ENCODE results near the gene ASAP2.
A peak's percentile ranks its signal among the peaks of the same experiment; 100 is the strongest.

The ASAP2 gene

DNA sequence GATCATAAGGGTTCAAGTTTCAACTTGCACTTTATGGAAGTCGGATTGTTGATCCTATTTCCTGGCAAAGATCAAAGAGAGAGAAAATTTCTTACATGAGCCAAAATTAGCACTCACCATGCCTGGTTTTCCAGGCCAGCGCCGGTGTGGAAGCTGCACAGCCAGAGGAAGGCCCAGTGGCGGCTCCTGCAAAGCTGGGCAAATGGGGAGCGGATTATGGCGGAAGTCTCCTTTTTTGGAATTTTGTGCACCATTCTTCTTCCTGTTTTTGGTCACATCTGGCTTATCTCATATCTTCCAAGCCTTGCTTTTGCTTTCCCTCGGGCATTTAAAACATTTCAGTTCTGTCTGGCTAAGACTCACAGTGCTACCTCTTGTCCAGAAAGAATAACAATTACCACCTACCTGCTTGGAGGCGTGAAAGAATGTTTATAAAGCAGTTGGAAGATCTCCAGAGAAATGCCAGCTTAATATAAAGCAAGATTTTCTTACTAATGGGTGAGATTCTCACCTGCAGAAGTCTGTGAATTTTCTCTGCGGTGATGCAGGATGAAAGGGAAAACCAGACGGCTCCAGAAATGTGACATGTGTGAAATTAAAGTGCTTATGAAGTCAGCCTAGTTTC, 94.3 kb downstream of the ASAP2 start:
- no peak for DNase-seq

DNA sequence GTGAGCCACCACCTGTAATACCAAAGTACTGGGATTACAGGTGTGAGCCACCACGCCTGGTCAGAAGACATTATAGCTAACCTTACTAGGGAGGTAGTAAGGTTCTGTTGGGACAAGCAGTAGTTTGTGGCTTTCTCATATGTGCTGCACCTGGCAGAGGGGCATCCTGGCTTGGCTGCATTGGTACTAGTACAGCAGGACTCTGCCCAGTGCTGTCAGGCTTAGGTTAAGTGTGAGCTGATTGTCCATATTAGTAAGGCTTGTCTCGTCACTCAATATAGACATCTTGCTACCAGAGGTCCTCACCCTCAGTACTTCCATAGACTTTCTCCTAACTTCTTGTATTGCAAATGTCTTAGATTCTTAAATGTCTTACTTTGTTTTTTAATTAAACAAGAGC, 96.1 kb downstream of the ASAP2 start:
- DNase-seq = no peak

DNA sequence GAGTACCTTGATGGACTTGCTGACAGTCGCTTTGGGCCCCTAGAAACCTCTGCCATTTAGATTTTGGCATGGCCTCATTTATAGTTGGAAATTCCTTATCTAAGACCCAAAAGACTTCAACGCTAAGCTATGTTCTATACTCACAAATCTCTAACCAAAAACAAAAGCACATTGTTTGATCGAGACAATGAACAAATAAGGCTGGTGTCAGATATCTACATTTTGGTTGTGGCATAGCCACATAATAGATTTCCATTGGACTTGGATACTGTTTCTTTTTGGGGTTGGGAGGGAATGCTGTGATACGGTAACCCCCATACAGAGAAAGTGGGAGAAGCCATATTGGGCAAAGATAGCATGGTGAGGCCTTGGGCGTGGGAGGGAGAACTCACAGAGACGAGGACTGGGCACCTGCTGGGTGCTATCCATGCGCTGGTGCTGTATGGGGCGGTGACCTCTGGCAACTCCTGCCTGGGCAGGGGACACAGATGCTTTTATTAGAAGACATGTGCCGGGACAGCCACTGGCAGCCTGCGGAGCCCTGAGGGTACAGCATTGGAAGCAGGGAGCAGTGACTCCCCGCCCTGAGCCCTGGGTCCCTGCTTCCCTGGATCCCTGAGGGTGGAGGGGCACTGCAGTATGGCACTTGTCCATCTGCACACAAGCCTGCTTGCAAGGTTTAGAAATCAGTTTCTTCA, 97.1 kb downstream of the ASAP2 start:
- DNase-seq = no peak

DNA sequence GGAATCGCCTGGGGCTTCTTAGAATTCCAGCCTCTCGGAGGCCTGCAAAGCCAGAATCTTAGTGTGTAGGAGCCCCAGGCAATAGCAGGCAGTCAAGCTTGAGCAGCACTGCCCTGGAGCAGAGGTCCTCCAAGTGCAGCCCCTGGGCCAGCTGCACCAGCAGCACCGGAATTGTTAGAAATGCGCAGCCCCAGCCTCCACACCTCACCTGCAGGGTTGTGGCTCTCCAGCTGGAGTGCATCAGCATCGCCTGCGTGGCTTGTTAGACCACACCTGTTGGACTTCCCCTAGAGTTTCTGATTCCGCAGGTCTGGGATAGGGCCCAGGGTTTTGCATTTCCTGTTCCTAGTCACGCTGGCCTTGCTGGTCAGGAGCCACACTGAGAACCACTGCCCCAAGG, 100.3 kb downstream of the ASAP2 start:
- DNase-seq = peak; percentile 41

DNA sequence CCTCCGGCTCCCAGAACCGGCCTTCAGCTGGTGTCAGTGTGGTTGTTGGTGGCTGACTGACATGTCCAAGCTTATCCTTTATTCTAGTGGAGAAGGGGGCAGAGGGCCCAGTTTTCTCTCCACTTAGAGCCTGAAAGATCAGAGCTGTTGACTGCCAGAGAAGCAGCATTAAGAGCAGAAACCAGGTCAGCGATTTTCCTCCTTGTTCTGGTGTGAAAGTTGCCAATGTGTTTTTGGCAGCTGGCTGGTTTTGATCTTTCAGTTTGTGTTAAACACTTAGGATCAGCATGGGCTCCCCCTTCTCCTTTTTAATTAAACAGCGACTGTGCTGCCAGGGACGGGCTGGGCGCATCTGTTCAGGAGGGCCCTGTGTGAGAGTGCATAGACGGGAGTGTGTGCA, 100.9 kb downstream of the ASAP2 start:
- DNase-seq = peak; percentile 45

DNA sequence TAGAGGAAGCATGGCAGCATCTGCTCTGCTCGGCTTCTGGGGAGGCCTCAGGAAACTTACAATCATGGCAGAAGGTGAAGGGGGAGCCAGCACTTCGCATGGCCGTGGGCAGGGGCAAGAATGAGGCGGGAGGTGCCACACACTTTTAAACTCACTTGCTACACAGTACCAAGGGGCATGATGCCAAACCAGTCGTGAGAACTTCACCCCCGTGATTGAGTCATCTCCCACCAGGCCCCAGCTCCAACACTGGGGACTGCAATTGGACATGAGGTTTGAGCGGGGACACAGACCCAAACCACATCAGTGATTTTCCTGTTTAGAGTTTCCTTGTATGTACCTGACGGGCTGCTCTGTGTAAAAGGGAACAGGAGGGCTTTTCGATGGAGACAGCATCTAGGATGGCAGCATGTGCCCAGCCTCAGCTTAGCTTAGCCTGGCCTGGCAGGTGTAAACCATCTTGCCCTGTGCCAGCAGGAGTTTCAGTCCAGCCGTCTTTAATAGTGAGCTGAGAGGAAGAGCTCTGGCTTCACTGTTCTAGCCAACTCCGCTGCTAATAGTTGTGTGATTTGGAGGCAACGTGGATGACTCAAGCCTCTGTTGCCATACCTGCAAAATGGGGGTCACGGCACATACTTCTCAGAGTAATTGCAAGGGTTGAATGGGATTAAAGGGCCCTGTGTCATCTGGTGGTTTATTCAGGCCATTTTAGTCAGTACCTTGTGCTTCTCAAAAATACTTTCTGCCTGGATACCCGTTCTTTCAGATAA, 101.8 kb downstream of the ASAP2 start:
- DNase-seq = no peak

DNA sequence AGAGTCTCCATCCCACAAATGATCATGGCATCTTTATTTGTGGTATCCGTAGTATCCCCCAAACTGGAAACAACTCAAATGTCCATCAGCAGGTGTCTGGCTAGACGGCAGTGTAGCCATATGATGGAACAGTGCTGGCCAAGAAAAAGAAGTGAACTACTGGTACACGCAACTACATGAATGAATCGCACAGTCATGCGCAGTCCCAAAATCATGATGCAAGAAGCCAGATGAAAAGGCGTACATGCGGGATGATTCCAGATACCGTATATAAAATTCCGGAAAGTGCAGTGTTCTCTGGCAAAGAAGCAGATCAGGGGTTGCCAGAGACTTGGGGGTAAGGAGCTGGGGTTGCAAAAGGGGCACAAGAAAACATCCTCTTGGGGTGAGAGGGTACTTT, 102.5 kb downstream of the ASAP2 start:
- DNase-seq = no peak

DNA sequence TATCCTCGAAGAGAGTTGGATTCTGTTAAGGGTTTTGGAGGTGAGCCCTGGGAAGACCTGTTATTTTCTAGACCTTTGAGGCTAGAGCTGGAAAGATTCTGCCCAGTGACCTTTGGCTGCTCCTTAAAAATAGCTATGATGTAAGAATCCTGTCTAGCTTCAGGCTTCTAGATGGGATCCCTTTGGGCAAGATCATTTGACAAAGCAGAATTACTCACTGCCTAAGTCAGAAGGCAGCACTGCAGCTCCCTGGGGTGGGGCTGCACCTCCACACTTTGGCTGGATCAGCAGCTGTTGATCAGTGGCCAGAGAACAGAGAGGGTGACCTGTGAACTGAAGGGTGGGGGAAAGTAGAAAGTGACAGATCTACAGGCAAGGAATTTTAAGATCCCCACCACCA, 103.8 kb downstream of the ASAP2 start:
- DNase-seq = no peak

DNA sequence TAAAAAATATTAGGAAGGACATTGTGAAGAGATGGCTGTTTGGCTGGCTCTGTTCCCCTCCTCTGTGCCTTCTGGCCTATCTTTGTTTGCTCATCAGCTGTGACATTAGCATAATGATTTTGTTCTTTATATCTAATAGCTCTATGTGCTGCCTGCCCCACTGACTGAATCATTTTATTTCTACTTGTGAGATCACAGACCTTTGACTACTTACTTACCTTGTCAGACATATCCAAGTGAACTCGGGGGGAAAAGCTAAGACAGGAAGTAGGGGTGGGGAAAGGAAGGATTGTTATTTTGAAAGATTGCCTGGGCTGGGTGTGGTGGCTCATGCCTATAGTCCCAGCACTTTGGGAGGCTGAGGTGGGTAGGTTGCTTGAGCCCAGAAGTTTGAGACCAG, 104.2 kb downstream of the ASAP2 start:
- DNase-seq = no peak

DNA sequence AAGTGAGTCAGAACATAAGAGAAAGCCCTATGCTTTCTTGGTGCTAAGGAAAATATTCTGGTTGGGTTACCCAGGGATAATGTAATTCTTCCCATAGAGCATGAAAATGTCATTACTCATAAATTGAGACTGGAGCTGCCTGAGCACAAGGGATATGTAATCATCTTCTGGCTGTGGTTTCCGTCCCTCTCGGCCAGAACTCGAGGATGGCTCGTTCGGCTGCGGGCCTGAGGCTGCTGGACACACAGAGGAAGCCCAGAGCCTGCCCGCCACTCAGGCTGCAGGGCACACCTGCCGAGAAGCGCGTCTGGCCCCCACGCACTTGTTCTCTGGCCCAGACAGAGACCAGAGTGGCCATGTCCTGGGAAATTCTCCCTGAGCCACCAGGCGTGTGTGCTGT, 104.9 kb downstream of the ASAP2 start:
- peak; percentile 32 for DNase-seq

DNA sequence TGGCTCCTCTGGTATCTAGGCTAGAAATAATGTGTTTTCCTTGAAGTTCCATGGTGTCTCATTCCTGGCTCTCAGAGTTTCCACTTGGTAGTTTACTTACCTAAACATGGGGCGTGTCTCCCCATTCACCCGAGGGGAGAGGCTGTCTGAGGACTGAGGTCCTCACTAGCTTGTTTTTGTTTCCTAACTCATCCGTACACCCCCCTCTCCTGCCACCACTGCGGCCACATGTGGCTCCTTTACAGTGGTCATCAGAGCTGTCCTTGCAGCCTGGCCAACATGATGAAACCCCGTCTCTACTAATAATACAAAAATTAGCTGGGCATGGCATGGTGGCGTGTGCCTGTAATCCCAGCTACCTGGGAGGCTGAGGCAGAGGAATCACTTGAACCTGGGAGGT, 106.0 kb downstream of the ASAP2 start:
- no peak for DNase-seq

DNA sequence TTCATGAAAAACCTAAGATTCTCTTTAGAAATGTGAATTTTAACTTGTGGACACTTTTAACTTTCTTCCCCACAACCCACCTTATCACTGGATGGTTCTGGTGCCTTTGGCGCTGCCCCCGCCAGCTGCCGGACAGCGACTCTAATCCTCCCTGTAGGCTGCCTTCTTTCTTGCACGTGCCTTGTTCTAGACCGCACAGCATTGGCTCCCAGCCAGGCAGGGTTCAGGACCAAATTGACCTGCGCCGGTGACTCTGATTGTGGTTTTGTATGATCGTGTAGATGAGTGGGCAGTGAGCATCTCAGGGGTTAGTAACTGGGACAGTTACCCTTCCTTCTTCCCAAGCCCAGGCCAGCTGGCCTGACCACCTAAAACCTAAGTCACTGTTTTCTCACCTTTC, 106.8 kb downstream of the ASAP2 start:
- no peak for DNase-seq

DNA sequence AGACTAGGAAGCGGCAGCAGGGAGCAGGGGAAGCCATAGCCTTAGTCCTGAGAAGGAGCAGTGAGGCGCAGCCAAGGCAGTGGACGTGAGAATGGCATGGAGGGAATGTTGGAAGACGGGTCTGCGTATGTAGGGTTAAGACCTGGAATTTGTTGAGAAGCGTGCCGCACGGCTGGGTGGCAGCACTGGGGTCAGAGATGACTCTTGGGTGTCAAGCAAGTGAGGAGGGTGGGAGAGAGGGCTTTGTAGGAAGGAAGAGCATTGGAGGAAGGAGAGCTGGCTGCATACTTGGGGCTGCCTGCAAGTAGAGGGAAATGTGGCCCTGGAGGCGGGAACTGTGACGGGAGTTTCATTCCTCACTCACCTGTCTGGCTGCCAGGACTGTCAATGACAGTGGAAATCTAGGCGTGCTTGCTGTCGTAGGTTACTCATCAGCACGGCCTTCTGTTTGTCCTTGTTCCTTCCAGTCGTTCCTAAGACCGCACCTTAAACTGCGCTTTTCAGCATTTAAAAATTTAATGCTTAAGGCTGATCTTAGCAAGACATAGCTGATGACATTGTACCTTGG, 108.8 kb downstream of the ASAP2 start:
- DNase-seq = no peak

DNA sequence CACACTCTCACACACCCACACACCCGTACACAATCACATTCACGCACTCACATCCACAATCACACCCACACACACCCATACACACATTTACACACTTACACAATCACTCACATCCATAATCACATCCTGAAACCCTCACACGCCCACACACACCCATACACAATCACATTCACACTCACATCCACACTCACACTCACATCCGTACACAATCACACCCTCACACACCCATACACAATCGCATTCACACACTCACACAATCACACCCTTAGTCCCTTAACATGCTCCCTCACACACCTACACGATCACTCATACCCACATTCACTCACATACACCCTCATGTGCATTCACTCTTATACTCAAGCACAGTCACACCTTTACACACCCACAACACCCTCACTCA, 110.9 kb downstream of the ASAP2 start:
- no peak for DNase-seq

DNA sequence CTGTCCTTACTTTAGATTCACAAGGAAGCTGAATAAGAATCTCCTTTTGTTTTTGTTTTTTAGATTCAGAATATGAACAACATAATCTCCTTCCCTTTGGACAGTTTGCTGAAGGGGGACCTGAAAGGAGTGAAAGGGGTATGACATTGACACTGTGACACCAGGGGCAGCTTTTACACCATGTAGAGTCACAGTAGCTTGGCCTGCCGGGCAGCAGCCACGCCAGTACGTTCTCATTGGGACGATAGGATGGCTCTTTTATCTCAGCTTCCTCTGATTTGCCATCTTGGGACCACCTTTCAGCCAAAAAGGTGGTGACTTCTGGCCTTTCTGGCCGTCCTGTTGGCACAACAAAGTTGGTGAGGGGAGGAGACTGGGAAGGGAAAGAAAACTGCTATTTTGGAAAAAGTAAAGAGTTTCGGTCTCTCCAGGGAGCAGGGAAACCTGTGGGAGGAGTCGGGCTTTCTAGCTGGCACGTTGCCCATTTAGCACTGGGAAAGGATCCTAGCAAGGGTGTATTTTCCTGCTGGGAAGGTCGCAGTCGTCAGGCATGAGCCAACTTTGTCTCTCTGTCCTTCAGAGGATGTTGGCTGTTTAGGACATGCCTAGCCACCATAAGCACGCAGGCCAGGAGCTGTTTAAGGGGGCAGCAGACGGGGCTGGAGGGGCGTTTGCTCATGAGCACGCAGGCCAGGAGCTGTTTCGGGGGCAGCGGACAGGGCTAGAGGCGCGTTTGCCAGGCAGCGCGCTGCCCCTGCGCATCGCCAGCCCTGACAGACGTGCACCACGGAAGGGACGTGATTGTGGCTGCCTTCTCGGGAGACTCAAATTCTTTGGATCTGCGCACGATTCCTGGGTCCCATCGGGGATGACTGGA, 112.1 kb downstream of the ASAP2 start:
- no peak for DNase-seq

DNA sequence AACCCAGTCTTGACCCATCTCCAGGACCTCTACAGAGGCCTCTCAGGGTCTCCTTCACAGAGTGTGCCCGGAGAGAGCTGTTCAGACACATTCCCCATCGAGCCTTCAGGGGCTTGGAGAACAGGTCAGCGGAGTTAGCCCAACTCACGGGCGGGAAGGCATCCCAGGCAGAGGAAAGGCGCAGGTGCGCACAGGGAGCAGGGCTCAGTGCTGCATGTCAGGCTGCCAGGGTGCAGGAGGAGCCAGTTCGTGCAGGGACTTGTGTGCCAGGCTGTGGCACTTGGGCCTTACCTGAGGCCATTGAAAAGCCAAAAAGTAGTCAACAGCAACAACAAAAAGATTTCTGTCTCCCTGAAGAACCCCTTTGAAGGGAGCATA, 112.7 kb downstream of the ASAP2 start:
- DNase-seq = no peak

DNA sequence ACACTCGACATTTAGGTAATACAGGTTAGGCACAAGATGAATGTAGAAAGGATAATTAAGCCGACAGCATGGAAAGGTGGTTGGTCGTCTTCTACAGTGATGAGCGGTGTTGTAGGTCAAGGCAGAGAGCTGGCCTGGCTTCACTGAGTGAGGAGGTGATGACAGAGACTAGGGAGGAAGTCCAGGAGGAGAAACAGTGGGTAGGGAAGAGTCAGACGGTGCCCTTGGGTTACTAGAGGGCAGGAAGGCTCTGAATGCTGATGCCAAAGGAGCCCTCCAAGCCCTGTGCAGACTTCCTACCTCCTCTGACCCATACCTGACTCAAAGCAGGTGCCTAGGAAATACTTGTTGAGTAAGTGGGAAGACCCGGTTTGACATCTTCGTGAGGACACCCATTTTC, 116.0 kb downstream of the ASAP2 start:
- DNase-seq = no peak

DNA sequence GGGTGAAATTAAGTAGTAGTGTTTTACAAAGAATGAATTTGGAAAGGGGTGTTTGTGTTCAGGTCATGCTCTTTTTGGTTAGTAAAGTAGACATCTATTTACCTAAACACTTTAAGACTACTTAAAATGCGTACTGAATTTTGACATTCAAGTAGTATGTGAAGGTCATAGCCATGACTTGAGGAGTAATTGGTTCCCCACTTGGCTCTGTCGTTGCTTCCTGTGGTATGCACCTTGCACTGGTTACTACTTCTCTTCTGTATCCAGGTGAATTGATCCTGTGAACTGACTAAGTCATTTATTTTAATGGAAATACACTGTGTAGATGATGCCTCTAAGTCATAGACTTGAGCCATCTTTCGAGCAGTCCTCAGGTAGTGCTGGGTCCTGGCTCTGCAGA, 118.8 kb downstream of the ASAP2 start:
- no peak for DNase-seq

DNA sequence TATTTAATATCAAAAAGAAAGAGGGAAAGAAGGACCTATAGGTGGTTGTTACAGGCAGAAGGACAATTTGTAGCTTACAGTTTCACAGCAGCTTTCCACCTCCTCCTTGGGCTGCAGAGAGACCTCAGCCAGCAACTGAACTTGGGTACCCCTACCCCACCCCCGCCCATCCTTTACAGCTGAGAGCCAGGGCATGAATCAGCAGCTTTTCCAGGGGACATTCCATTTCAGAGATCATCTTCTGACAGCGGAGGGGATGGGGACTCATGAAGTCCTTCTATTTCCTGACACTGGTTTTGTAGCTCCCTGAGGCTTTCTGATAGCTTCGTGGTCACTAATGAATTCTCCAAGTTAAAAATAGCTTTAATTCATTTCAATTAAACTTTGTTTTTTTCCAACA, 120.4 kb downstream of the ASAP2 start:
- no peak for DNase-seq

DNA sequence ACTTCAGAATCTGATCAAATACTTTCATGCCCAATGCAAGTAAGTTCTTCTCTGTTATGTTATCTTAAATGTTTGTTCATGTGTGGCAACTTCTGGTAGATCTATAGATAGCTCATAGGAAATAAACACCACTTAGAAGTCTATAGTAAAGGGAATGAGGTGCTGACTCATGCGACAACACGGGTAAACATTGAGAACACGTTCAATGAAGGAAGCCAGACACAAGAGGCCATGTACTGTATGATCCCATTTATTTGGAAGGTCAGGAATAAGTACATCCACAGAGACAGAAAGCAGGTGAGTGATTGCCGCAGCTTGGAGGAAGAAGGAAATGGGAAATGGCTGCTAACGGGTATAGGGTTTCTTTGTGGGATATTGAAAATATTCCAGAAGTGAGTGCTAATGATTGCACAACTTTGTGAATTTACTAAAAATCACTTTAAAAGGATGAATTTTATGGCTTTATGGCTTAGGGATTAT, 121.3 kb downstream of the ASAP2 start:
- no peak for DNase-seq

DNA sequence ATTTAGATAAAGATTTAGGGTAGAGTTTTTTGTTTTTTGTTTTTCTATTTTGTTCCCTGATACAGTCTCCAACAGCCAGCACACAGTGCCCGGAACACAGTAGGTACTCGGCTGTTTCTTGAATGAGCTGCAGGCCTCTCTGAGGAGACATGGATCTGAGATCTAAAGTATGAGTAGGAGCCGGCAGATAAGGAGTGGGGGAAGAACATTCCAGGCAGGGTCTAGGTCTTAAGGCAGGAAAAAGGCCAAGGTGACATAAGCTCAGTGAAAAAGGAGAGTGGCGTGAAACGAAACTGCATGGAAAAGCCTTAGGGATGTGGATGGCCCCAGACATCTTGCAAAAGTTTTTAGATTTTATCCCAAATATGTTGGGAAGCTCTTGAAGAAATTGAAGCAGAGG, 122.3 kb downstream of the ASAP2 start:
- DNase-seq = no peak

DNA sequence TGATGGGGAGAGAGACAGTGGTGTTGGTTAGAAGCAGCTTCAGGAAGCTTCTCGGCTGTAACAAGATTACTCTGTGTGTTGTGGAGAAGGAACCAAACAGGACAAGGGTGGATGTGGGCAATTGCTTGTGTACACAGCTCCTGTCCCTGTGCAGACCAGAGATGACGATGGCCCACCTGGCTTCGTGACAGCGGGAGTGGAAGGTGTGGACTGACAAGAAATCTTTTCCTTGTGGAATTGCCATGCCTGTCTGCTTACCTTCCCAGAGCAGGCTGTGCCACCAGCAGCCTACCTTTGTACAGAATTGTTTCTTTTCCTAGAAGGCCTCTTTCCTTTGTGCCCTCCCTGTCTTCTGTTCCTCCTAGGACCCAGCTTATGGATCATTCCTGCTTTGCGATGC, 122.9 kb downstream of the ASAP2 start:
- DNase-seq = no peak
